ENCODE data around the gene FARP1. TPM values are rescaled to one million over a fixed set of nuclear protein-coding genes. Genes with fewer than 3 reads are reported as not detected.
A peak's percentile ranks its signal among the peaks of the same experiment; 100 is the strongest.

Gene FARP1
- total and polyA plus RNA-seq, 2 of the 13 experiments (the other 11 are each of a cell fraction or from before 2014, with no cell fraction given), result 70.6 to 126 TPM

DNA sequence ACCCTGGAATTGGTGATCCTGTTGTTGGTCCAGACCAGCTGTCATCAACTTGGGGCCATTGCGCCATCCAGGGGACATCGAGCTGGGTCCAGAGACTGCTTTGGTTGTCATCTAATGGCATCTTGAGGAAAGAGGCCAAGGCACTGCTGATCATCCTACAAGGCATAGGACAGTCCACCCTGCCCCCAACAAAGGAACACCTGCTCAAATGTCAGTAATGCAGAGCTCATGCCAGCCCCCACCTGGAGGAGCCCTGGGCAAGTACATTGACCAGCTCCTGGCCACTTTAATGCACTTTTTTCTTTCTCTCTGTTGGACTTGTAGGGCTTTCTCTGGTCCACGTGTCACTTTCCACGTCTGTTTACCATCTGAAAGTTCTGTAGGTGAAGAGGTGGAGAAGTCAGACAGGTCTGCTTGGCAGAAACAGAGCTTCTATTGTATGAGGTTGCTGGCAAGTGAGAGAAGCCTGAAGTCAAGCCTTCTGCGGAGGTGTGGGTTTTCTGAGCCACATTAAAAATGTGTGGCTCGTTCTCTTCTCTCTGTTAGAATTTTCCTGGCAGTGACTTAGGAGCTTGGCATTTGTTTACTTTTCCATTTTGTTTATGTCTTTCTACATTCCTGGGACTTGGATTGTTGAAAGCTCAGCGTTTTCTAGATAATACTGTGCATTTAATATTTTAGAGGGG is 158.2 kb downstream of the FARP1 start (continued):
- TF ChIP-seq, protein P1, sequence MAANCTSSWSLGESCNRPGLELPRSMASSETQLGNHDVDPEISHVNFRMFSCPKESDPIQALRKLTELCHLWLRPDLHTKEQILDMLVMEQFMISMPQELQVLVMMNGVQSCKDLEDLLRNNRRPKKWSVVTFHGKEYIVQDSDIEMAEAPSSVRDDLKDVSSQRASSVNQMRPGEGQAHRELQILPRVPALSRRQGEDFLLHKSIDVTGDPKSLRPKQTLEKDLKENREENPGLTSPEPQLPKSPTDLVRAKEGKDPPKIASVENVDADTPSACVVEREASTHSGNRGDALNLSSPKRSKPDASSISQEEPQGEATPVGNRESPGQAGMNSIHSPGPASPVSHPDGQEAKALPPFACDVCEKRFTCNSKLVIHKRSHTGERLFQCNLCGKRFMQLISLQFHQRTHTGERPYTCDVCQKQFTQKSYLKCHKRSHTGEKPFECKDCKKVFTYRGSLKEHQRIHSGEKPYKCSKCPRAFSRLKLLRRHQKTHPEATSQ (CRISPR knock-in tag; IDR thresholded peaks at IDR 0.05; ENCODE audit: borderline replicate concordance), result peak; percentile 64; the same call in 1 of the 2 replicates
- TF ChIP-seq, protein P2, sequence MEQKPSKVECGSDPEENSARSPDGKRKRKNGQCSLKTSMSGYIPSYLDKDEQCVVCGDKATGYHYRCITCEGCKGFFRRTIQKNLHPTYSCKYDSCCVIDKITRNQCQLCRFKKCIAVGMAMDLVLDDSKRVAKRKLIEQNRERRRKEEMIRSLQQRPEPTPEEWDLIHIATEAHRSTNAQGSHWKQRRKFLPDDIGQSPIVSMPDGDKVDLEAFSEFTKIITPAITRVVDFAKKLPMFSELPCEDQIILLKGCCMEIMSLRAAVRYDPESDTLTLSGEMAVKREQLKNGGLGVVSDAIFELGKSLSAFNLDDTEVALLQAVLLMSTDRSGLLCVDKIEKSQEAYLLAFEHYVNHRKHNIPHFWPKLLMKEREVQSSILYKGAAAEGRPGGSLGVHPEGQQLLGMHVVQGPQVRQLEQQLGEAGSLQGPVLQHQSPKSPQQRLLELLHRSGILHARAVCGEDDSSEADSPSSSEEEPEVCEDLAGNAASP (CRISPR knock-in tag; IDR thresholded peaks at IDR 0.05; ENCODE audit: borderline replicate concordance), result no peak
- TF ChIP-seq, protein P3, sequence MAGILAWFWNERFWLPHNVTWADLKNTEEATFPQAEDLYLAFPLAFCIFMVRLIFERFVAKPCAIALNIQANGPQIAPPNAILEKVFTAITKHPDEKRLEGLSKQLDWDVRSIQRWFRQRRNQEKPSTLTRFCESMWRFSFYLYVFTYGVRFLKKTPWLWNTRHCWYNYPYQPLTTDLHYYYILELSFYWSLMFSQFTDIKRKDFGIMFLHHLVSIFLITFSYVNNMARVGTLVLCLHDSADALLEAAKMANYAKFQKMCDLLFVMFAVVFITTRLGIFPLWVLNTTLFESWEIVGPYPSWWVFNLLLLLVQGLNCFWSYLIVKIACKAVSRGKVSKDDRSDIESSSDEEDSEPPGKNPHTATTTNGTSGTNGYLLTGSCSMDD (CRISPR knock-in tag; IDR thresholded peaks at IDR 0.05), result no peak
- no peak for TF ChIP-seq NCOA1 (CRISPR knock-in tag; IDR thresholded peaks at IDR 0.05)
- no peak for TF ChIP-seq REL (CRISPR knock-in tag; conservative IDR thresholded peaks at IDR 0.05)
- TF ChIP-seq ZNF235 (CRISPR knock-in tag; IDR thresholded peaks at IDR 0.05; ENCODE audit: borderline replicate concordance), result no peak
- peak in 1 of 2 experiments; percentile 52; a peak in 2 of 4 replicates for TF ChIP-seq MAFK (conservative IDR thresholded peaks at IDR 0.05 in 1 of 2, IDR thresholded peaks at IDR 0.05 in 1 of 2; ENCODE audit: low read length in 2 of 2)
- TF ChIP-seq PHB2 (IDR thresholded peaks at IDR 0.05; ENCODE audit: partially characterized antibody), result no peak
- no peak for TF ChIP-seq POLR2G (IDR thresholded peaks at IDR 0.05; ENCODE audit: low read depth, low read length)
- TF ChIP-seq ZNF563 (CRISPR knock-in tag; IDR thresholded peaks at IDR 0.05), result no peak
- TF ChIP-seq SPEN (CRISPR knock-in tag; IDR thresholded peaks at IDR 0.05; ENCODE audit: low read depth), result peak; percentile 57; the same call in 1 of the 2 replicates
- TF ChIP-seq RBAK (CRISPR knock-in tag; IDR thresholded peaks at IDR 0.05), result no peak
- no peak for TF ChIP-seq ZNF562 (CRISPR knock-in tag; IDR thresholded peaks at IDR 0.05; ENCODE audit: borderline replicate concordance)
- no peak for TF ChIP-seq KDM6A (CRISPR knock-in tag; IDR thresholded peaks at IDR 0.05; ENCODE audit: low read depth)
- TF ChIP-seq, protein P4, sequence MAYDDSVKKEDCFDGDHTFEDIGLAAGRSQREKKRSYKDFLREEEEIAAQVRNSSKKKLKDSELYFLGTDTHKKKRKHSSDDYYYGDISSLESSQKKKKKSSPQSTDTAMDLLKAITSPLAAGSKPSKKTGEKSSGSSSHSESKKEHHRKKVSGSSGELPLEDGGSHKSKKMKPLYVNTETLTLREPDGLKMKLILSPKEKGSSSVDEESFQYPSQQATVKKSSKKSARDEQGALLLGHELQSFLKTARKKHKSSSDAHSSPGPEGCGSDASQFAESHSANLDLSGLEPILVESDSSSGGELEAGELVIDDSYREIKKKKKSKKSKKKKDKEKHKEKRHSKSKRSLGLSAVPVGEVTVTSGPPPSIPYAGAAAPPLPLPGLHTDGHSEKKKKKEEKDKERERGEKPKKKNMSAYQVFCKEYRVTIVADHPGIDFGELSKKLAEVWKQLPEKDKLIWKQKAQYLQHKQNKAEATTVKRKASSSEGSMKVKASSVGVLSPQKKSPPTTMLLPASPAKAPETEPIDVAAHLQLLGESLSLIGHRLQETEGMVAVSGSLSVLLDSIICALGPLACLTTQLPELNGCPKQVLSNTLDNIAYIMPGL (CRISPR knock-in tag; IDR thresholded peaks at IDR 0.05; ENCODE audit: borderline replicate concordance in 1 of 2, low read depth in 1 of 2), result no peak; a peak in 1 of 4 replicates
- TF ChIP-seq ZNF547 (CRISPR knock-in tag; IDR thresholded peaks at IDR 0.05), result no peak
- TF ChIP-seq TSC22D2 (CRISPR knock-in tag; IDR thresholded peaks at IDR 0.05; ENCODE audit: borderline replicate concordance), result no peak
- TF ChIP-seq, protein P5, sequence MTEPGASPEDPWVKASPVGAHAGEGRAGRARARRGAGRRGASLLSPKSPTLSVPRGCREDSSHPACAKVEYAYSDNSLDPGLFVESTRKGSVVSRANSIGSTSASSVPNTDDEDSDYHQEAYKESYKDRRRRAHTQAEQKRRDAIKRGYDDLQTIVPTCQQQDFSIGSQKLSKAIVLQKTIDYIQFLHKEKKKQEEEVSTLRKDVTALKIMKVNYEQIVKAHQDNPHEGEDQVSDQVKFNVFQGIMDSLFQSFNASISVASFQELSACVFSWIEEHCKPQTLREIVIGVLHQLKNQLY (CRISPR knock-in tag; IDR thresholded peaks at IDR 0.05), result peak; percentile 86; the same call in 1 of the 2 replicates
- TF ChIP-seq ZNF30 (CRISPR knock-in tag; IDR thresholded peaks at IDR 0.05), result no peak
- TF ChIP-seq, protein P6, sequence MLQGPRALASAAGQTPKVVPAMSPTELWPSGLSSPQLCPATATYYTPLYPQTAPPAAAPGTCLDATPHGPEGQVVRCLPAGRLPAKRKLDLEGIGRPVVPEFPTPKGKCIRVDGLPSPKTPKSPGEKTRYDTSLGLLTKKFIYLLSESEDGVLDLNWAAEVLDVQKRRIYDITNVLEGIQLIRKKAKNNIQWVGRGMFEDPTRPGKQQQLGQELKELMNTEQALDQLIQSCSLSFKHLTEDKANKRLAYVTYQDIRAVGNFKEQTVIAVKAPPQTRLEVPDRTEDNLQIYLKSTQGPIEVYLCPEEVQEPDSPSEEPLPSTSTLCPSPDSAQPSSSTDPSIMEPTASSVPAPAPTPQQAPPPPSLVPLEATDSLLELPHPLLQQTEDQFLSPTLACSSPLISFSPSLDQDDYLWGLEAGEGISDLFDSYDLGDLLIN (CRISPR knock-in tag; IDR thresholded peaks at IDR 0.05; ENCODE audit: borderline replicate concordance), result no peak
- no peak for TF ChIP-seq ZNF768 (CRISPR knock-in tag; IDR thresholded peaks at IDR 0.05)
- peak; percentile 75 for TF ChIP-seq SALL1 (CRISPR knock-in tag; IDR thresholded peaks at IDR 0.05)

All from HepG2 (cell line).